HG03039 (cell line): ENCODE results near the gene CADPS2.
"Not testable (repeated sequence)": the region's sequence is repeated elsewhere in the genome, so short reads cannot be mapped to it uniquely, and the experiment has no call there.

Experiments
- ATAC-seq: cut with Tn5 transposase; IDR thresholded peaks from one replicate; pipeline ENCODE4 v1.9.1; 2021; ENCODE audit warnings: mild to moderate bottlenecking, moderate library complexity; ENCODE audit not compliant: unreplicated experiment

The CADPS2 gene

DNA sequence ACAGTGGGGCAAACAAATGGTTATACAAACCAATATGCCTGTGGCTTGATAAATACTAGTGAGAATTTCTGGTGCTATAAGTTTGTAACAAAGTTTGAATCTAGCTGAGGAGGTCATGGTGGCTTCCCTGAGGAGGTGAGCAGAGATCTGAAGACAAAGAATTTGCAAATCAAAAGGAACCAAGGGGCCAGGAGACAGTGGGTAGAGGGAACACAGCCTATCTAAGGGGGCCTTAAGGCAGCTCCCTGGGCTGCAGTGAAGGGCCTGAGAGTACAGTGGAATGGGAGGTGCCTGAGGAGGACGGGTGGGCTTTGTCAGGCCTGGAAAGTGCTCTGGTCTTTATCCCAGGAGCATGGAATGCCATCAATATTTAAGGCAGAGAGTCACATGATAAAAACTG lies 209.1 kb downstream of the CADPS2 start:
- ATAC-seq: no peak

GRCh38 chr7:122676466-122676865 lies 209.8 kb downstream of the CADPS2 start:
- no peak for ATAC-seq

DNA sequence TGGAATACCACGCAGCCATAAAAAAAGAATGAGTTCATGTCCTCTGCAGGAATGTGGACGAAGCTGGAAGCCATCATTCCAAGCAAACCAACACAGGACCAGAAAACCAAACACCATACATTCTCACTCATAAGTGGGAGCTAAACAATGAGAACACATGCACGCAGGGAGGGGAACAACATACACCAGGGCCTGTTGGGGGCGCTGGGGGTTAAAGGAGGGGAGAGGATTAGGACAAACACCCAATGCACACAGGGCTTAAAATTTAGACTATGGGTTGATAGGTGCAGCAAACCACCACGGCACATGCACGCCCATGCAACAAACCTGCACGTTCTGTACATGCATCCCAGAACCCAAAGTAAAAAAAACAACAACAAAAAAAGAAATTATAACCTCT lies 210.6 kb downstream of the CADPS2 start:
- no peak for ATAC-seq

DNA sequence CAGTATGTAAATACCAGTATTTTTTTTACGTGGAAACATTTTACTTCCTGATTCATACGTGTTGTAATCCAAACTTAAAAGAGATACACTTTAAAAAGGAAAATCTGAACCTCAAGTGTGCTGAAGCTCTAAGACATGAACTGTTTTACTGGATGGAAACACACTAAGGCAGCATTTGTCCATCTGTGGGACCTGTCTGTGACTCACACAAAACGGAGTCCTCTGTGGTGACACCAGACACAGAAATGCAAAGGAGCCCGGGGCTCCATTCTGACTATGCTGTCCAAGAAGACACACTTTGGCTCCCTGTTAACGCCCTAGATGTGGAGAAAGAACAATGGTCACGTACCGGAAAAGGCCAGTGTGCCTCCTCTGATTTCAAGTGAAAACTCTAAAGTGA lies 211.2 kb downstream of the CADPS2 start:
- ATAC-seq: no peak

- ATAC-seq: no peak
These were observed 211.8 kb downstream of the CADPS2 start for GRCh38 chr7:122674502-122674901.

GRCh38 chr7:122673951-122674350 lies 212.3 kb downstream of the CADPS2 start:
- ATAC-seq: no peak

- no peak for ATAC-seq
These were observed 213.7 kb downstream of the CADPS2 start for GRCh38 chr7:122672536-122672935.

DNA sequence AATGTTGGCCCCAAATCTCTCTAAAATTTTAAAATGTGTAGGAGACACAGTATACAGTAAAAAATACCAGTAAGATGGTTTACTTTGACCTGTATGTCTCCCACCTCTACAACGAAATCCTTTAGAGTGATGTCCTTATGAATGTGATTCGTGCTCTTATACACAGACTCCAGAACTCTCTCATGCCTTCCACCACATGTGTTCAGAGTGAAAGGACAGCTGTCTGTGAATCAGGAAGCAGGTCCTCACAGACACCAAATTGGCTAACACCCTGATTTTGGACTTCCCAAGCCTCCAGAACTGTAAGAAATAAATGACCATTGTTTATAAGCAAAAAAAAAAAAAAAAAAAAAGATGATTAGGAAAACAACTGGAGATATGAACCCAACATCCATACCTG lies 222.5 kb downstream of the CADPS2 start:
- no peak for ATAC-seq

DNA sequence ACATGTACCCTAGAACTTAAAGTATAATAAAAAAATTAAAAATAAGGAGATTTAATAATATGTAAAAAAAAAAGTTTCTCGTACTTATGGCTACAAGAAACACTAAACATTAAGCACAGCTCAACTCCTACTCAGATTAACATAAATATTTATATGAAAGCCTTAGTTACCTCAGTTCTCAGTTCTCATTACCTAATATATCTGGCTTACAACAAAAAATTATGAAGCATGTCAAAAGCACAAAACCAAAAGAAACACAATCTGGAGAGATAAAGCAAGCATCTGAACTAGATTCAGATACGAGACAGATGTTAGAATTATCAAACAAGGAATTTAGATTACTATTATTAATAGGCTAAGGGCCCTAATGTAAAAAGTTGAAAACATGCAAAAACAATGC lies 227.4 kb downstream of the CADPS2 start:
- no peak for ATAC-seq

DNA sequence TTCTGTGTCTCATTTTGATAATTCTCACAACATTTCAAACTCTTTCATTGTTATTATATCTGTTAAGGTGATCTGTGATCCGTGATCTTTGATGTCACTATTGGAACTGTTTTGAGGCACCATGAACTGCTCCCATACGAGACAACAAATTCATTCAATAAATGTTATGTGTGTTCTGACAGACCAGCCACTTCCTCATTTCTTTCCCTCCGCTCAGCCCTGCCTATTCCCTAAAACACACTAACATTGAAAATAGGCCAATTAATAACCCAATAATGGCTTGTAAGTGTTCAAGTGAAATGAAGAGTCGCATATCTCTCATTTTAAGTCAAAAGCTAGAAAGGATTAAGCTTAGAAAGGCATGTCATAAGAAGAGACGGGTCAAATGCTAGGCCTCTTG lies 232.6 kb downstream of the CADPS2 start:
- ATAC-seq: no peak

DNA sequence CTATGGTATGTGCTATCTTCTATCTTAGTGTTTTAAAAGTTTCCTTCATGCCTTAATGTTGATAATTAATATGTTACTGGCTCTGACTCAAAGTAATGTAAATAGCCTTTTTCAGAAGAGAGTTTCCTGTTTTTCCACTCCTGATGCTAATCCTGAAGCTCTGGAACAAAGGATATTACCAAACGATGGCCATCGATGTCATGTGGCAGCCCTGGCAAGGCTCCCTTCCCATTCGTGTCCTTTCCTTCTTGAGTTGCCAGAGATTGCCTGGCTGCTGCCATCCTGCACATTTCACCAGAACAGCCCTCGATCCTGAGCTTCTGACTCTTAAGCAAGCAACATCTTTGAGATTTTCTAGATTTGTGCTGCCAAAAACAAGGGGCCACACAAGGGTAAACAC lies 233.4 kb downstream of the CADPS2 start:
- ATAC-seq: no peak

DNA sequence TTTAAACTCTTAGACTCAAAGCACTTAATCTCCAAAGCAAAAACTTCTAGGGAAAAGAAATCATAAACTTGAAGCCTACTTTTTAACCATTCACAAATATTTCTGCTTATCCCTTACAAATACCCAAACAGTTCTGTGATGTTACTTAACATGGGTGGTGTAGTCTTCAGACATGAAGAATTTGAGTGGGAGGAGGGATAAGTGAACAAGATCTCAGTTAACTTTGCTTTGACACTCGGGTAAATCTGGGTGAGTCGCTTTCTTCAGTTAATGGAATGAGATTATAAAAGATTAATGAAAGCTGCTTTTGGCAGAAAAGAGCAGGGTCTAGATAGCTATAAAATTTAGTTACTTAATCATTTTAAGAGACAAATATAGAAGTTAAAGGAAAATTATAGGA lies 234.8 kb downstream of the CADPS2 start:
- ATAC-seq: no peak

GRCh38 chr7:122643250-122643649 lies 243.0 kb downstream of the CADPS2 start:
- no peak for ATAC-seq

DNA sequence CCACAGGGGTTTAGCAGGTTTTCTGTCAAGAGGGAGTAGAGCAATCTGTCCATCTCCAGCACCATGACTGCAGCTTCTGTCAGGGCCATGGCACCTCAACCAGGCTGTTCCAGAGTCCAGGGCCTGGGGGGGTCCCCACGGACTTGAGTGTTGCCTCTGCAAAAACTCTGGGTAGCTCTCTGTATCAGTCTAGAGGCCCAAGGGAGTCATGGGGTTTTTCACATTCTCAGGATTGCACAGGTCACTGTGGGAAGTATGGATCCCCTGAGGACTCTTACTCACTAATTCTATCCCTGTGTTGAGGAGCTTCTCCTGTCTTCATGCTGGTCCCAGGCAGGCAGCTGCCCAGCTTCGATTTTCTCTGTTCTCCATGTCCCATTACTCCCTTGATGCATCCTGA lies 247.8 kb downstream of the CADPS2 start:
- ATAC-seq: no peak

DNA sequence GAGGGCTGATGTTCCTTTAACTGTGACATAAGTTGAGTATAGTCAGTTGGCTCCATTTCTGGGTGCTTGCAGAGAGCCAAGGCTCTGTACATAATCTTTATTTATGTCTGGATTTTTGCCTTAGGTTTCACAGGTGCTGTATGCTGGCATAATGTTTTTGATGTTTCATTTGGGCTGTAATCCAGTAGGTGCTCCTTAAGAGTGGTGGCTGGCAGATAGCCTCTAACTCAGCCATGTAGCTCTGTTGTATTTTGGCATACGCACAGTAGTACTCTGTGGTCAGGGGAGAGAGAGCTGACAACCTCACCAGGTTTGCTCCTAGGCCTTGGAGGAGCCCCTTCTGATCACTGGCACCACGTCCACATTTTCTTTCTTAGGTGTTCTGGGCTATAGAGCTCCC lies 248.5 kb downstream of the CADPS2 start:
- no peak for ATAC-seq

DNA sequence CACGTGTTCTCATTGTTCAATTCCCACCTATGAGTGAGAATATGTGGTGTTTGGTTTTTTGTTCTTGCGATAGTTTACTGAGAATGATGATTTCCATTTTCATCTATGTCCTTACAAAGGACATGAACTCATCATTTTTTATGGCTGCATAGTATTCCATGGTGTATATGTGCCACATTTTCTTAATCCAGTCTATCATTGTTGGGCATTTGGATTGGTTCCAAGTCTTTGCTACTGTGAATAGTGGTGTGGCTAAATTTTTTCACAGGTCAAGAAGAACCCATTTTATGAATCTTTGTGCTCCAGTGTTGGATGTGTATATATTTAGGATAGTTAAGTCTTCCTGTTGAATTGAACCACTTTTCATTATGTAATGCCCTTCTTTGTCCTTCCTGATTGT lies 250.8 kb downstream of the CADPS2 start:
- not testable (repeated sequence) for ATAC-seq

DNA sequence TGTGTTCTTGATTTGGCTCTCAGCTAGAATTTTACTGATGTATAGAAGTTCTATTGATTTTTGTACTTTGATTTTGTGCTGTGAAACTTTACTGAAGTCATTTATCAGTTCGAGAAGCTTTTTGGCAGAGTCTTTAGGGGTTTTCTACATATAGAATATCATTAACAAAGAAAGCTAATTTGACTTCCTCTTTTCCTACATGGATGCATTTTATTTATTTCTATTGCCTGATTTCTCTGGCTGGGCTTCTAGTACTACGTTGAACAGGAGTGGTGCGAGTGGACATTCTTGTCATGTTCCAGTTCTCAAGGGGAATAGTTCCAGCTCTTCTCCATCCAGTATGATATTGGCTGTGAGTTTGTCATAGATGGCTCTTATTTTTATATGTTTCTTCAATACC lies 252.8 kb downstream of the CADPS2 start:
- no peak for ATAC-seq

DNA sequence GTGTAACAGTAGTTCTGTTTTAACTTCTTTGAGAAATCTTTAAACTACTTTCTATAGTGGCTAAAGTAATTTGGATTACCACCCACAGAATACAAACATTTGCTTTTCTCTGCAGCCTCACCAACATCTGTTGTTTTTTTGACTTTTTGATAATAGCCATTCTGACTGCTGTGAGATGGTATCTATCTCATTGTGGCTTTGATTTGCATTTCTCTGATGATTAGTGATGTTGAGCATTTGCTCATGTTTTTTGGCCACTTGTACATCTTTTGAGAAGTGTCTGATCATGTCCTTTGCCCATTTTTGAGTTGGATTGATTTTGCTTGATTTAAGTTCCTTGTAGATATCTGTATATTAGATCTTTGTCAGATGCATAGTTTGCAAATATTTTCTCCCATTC lies 254.0 kb downstream of the CADPS2 start:
- ATAC-seq: no peak

GRCh38 chr7:122629412-122629953 lies 256.8 kb downstream of the CADPS2 start:
- ATAC-seq: no peak

DNA sequence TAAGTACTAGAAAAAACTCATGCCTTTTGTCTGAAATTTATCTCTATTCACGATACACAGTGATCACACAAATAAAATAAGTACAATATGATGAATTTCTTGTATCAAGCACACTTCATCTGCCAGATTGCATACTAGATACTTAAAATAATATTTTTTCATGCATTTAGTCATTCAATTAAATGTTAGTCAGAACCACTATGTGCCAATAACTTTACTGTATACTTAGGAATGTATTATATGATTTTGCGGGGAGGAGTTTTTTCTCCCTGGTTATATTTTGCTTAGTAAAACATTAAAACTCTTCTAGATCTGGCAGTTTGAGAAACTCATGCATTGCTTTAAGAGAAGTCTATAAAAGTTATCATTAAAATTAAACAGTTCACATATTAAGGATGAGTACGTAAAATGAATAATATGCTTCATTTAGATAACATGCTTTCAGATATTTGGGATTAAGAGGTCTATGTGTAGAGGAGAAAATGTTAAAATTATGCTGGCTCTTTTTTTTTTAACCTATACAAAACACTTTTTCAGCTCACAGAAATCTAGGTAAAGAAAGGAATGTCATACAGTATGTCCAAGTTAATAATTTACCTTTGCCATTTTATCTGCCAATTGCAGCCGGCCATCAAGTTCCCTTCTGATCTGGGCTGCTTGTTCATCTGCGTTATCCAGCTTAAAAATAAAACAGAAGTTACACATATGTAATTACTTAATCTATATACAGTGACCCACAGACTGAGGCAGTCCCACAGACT lies 257.4 kb downstream of the CADPS2 start:
- no peak for ATAC-seq

- no peak for ATAC-seq
These were observed 259.5 kb downstream of the CADPS2 start for GRCh38 chr7:122626785-122627184.

DNA sequence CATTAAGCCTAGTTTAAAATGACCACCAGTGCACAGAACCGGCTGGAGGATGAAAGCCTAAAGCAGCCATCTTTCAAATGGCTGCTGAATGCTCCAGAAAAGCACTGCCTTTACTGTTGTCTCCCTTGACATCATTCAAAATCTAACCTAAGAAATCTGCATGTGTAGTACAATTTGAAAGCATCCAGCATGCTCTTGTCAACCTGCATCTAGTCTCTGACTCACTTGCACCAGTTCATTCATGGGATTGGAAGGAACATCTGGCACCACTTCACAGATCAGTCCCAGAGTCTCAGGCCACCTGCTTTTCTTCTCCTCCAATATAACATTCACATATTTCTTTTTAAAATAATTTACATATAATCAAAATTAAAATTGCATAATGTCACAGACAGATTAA lies 263.6 kb downstream of the CADPS2 start:
- ATAC-seq: no peak

DNA sequence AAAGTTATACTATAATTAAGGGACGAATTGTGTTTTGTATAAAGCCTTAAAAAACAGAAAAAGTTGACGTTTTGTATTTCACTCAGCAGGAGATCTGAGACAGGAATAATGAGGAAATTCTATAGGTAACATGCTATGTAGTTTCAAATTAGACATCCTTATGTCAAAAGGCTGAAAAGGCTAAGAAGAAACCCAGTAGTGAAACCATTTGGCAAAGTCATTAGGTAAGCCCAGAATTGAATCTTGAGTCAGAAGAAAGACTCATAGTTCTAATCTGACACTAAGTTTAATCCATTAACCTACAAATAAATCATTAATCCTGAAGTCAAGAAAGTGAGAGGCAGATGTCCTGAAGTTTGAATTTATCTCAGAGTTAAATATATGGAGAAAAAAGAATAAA lies 266.6 kb downstream of the CADPS2 start:
- no peak for ATAC-seq
